ENCODE results near the gene GALNTL6.

GRCh38 chr4:172521248-172521647 is 708.0 kb downstream of the GALNTL6 start:
- TF ChIP-seq, protein P1, sequence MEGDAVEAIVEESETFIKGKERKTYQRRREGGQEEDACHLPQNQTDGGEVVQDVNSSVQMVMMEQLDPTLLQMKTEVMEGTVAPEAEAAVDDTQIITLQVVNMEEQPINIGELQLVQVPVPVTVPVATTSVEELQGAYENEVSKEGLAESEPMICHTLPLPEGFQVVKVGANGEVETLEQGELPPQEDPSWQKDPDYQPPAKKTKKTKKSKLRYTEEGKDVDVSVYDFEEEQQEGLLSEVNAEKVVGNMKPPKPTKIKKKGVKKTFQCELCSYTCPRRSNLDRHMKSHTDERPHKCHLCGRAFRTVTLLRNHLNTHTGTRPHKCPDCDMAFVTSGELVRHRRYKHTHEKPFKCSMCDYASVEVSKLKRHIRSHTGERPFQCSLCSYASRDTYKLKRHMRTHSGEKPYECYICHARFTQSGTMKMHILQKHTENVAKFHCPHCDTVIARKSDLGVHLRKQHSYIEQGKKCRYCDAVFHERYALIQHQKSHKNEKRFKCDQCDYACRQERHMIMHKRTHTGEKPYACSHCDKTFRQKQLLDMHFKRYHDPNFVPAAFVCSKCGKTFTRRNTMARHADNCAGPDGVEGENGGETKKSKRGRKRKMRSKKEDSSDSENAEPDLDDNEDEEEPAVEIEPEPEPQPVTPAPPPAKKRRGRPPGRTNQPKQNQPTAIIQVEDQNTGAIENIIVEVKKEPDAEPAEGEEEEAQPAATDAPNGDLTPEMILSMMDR (IDR thresholded peaks at IDR 0.05; ENCODE audit: insufficient read depth, low read length, poor library complexity, severe bottlenecking): no peak
- no peak for TF ChIP-seq EZH2phosphoT487 (conservative IDR thresholded peaks at IDR 0.05; ENCODE audit: low read length)
